DND-41 (cell line): ENCODE measurements around the gene ST6GALNAC6.

Experiments used
- EZH2 ChIP-seq: IDR thresholded peaks from 3 replicates; pipeline ENCODE4 v1.6.1; 2012; ENCODE audit warnings: borderline replicate concordance, low read depth, mild to moderate bottlenecking, moderate library complexity, low read length, inconsistent platforms; ENCODE audit not compliant: severe bottlenecking
- TF ChIP-seq, protein P1 (sequence below): IDR thresholded peaks from 2 replicates; pipeline ENCODE4 v1.5.1; 2012; ENCODE audit warnings: borderline replicate concordance, low read length, moderate library complexity, mild to moderate bottlenecking; ENCODE audit not compliant: poor library complexity, severe bottlenecking; ENCODE audit errors: extremely low read depth

DNA sequence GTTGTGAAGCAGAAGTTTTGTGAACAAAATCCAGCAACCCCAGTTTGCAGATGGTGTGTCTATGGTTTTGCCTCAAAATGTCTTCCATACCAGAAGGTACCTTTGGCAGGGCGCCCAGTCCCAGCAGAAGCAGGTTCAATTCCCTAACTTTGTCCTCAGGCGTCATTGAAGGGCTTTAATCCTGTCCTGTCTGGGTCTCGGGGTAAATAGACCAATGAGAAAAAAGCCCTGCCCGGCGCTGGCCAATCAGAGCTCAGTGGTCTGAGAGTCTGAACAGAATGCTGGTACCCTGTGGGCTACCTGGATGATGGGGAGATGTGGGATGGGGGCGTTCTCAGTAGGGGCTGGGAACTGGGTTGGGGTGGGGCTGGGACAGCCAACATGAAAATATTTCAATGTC, 23.6 kb upstream of the ST6GALNAC6 start:
- TF ChIP-seq, protein P1, sequence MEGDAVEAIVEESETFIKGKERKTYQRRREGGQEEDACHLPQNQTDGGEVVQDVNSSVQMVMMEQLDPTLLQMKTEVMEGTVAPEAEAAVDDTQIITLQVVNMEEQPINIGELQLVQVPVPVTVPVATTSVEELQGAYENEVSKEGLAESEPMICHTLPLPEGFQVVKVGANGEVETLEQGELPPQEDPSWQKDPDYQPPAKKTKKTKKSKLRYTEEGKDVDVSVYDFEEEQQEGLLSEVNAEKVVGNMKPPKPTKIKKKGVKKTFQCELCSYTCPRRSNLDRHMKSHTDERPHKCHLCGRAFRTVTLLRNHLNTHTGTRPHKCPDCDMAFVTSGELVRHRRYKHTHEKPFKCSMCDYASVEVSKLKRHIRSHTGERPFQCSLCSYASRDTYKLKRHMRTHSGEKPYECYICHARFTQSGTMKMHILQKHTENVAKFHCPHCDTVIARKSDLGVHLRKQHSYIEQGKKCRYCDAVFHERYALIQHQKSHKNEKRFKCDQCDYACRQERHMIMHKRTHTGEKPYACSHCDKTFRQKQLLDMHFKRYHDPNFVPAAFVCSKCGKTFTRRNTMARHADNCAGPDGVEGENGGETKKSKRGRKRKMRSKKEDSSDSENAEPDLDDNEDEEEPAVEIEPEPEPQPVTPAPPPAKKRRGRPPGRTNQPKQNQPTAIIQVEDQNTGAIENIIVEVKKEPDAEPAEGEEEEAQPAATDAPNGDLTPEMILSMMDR, result no peak
- no peak for TF ChIP-seq EZH2
